ENCODE measurements around the gene OVCA2. TPM values are rescaled to one million over a fixed set of nuclear protein-coding genes. Genes with fewer than 3 reads are reported as not detected.

Gene OVCA2
- polyA plus RNA-seq, 2 of the 4 experiments (the other 2 are of a cell fraction) = 54.6 to 66.3 TPM

GRCh38 chr17:2064980-2065785 lies 23.4 kb downstream of the OVCA2 start:
- ATAC-seq (peak; percentile 57 to 82; a peak in 5 of 6 replicates), FAIRE-seq (no peak), DNase-seq (ENCODE audit: low read depth in 1 of 2, low spot score in 1 of 2) (peak in 1 of 2 experiments; percentile 59)
- ChIA-PET CTCF (interaction anchor here (0.6 to 16.6 kb wide), 20 partner anchors 8 to 232 kb away, joined by 3 to 217 read pairs (median 4); partner anchors contain the start of gene HIC1), POLR2A (no interaction called here)
- no peaks in the 10 kb centered on the region for H3K9me3 ChIP-seq
- 78% methylated on average over 24 of the region's 24 CpGs for WGBS (ENCODE audit: missing lambda C conversion rate)
- no peaks in the 10 kb centered on the region for H3K4me1 ChIP-seq
- H3K4me2 ChIP-seq = no peak overlapping the region
- no peak overlapping the region for H3K27ac ChIP-seq
- TF ChIP-seq CHD4 (IDR thresholded peaks at IDR 0.05; ENCODE audit: borderline replicate concordance) (no peak), E2F6 (IDR thresholded peaks at IDR 0.05; ENCODE audit: borderline replicate concordance, low read depth) (no peak), SREBF2 (IDR thresholded peaks at IDR 0.05) (no peak), JUN (IDR thresholded peaks at IDR 0.05) (no peak), CTCF (IDR thresholded peaks at IDR 0.05) (peak; percentile 43), HES2 (IDR thresholded peaks at IDR 0.05) (no peak), RAD21 (conservative IDR thresholded peaks at IDR 0.05 in 1 of 2, IDR thresholded peaks at IDR 0.05 in 1 of 2) (0 out of 5 replicates have a peak, but pooled peaks of 1 of the 2 experiments have one; percentile 13)
- H3K4me3 ChIP-seq = no peak overlapping the region

- CTCF ChIA-PET = interaction anchor here (0.8 to 16.6 kb wide), 12 partner anchors 9 to 216 kb away, joined by 3 to 217 read pairs (median 5); partner anchors contain the start of gene HIC1
- H3K9me3 ChIP-seq = no peaks in the 10 kb centered on the region
- no peak overlapping the region for H3K4me3 ChIP-seq
- H3K4me2 ChIP-seq = no peak overlapping the region
- ATAC-seq (no peak), DNase-seq (ENCODE audit: low read depth in 1 of 2, low spot score in 1 of 2) (no peak), FAIRE-seq (no peak)
- POLR2A ChIA-PET = no interaction called here
- H3K27ac ChIP-seq = no peak overlapping the region
- TF ChIP-seq ZFP36 (IDR thresholded peaks at IDR 0.05; ENCODE audit: borderline replicate concordance, partially characterized antibody) (no peak), ESRRA (IDR thresholded peaks at IDR 0.05; ENCODE audit: borderline replicate concordance, low read length) (no peak), MAX (IDR thresholded peaks at IDR 0.05) (no peak), EHMT2 (IDR thresholded peaks at IDR 0.05; ENCODE audit: low read depth) (no peak), SMC3 (IDR thresholded peaks at IDR 0.05) (no peak), ZC3H11A (IDR thresholded peaks at IDR 0.05) (no peak), HDAC2 (IDR thresholded peaks at IDR 0.05) (no peak), MAZ (IDR thresholded peaks at IDR 0.05; ENCODE audit: borderline replicate concordance, low read depth, low read length) (no peak), RAD21 (conservative IDR thresholded peaks at IDR 0.05 in 1 of 2, IDR thresholded peaks at IDR 0.05 in 1 of 2) (no peak)
- no peaks in the 10 kb centered on the region for H3K4me1 ChIP-seq
- WGBS (ENCODE audit: missing lambda C conversion rate) = 85% methylated on average over 10 of the region's 10 CpGs
Observed at GRCh38 chr17:2065949-2066400, 24.2 kb downstream of the OVCA2 start.

GRCh38 chr17:2067048-2067561 lies 25.3 kb downstream of the OVCA2 start:
- no peaks in the 10 kb centered on the region for H3K9me3 ChIP-seq
- CTCF ChIA-PET = interaction anchor here (0.9 to 16.6 kb wide), 6 partner anchors 10 to 182 kb away, joined by 3 to 217 read pairs (median 5); partner anchors contain the start of gene HIC1
- H3K27ac ChIP-seq = no peak overlapping the region
- no peak for FAIRE-seq
- TF ChIP-seq TP53 (CRISPR knock-in tag; IDR thresholded peaks at IDR 0.05) (no peak), CEBPB (IDR thresholded peaks at IDR 0.05) (no peak), CBX8 (IDR thresholded peaks at IDR 0.05) (no peak), ZSCAN20 (CRISPR knock-in tag; IDR thresholded peaks at IDR 0.05) (no peak), JUN (IDR thresholded peaks at IDR 0.05) (no peak), SREBF2 (IDR thresholded peaks at IDR 0.05) (no peak), CHD4 (IDR thresholded peaks at IDR 0.05; ENCODE audit: borderline replicate concordance) (no peak), RAD21 (conservative IDR thresholded peaks at IDR 0.05 in 1 of 2, IDR thresholded peaks at IDR 0.05 in 1 of 2) (no peak), ZC3H11A (IDR thresholded peaks at IDR 0.05) (no peak)
- no peak for ATAC-seq
- no peaks in the 10 kb centered on the region for H3K4me1 ChIP-seq
- POLR2A ChIA-PET = no interaction called here
- H3K4me3 ChIP-seq = no peak overlapping the region
- DNase-seq (ENCODE audit: low read depth in 1 of 2, low spot score in 1 of 2) = no peak
- 92% methylated on average over 14 of the region's 14 CpGs for WGBS (ENCODE audit: missing lambda C conversion rate)
- H3K4me2 ChIP-seq = no peak overlapping the region

All from A549 (cell line).